Caki2 (cell line): ENCODE measurements around the gene RNF220. TPM values are rescaled to one million over a fixed set of nuclear protein-coding genes. Genes with fewer than 3 reads are reported as not detected.
"Not testable (repeated sequence)": the region's sequence is repeated elsewhere in the genome, so short reads cannot be mapped to it uniquely, and the experiment has no call there.

Experiments used
- DNase-seq: peaks from one replicate; pipeline ENCODE4 v3.0.0-alpha.2; 2015; ENCODE audit warnings: low read depth
- in situ Hi-C: cut with HindIII; loops from 2 replicates; pipeline ENCODE4 v1.10.0; 2016; ENCODE audit warnings: low sequenced_read_pairs, low pct_unique_long_range_greater_than_20kb, mixed read lengths
- total RNA-seq: library from RNA; depleted of rRNA; stranded (reverse); fragments of >200 nt; shearing (Covaris generic); gene quantifications from 2 replicates; pipeline ENCODE4 v1.2.3, GENCODE V29; 2014; ENCODE audit warnings: low replicate concordance; rRNA removed

The RNF220 gene
- total RNA-seq, 1 experiment from 2014 or later, result 69.8 TPM

- DNase-seq, result no peak
- in situ Hi-C loops, result no loop called here
Measured at GRCh38 chr1:44693900-44694299, 288.8 kb downstream of the RNF220 start.

GRCh38 chr1:44694863-44695478 lies 289.9 kb downstream of the RNF220 start:
- DNase-seq, result no peak
- in situ Hi-C loops, result no loop called here

- in situ Hi-C loops, result no loop called here
Measured at GRCh38 chr1:44695671-44696070, 290.6 kb downstream of the RNF220 start.

GRCh38 chr1:44696101-44696500 lies 291.0 kb downstream of the RNF220 start:
- DNase-seq, result no peak
- in situ Hi-C loops, result no loop called here

More at GRCh38 chr1:44695671-44696070, 290.6 kb downstream of the RNF220 start:
- no peak for DNase-seq

- in situ Hi-C loops, result no loop called here
- no peak for DNase-seq
Measured at GRCh38 chr1:44696789-44697345, 291.8 kb downstream of the RNF220 start.

GRCh38 chr1:44698138-44698537 lies 293.1 kb downstream of the RNF220 start:
- in situ Hi-C loops, result no loop called here
- no peak for DNase-seq

GRCh38 chr1:44699375-44699774 lies 294.3 kb downstream of the RNF220 start:
- DNase-seq, in situ Hi-C loops: not testable (repeated sequence)

GRCh38 chr1:44700573-44700972 lies 295.5 kb downstream of the RNF220 start:
- DNase-seq, result no peak
- in situ Hi-C loops, result no loop called here

- DNase-seq, result no peak
- in situ Hi-C loops, result no loop called here
Measured at GRCh38 chr1:44701141-44701573, 296.1 kb downstream of the RNF220 start.

Other genes starting within 250 kb of the RNF220 start
- gene DMAP1, start 191.8 kb upstream of the RNF220 start, total RNA-seq, result 45.5 and 58.7 TPM in 2 replicates
- 119 and 141 TPM in 2 replicates for gene ERI3, start 50.0 kb upstream of the RNF220 start, total RNA-seq